SU-DHL-6 (cell line): ENCODE measurements around the gene POP4.

Source experiments
- CTCF ChIP-seq: fragments of 200-600 bp; sonication (generic); IDR thresholded peaks from one replicate; pipeline ENCODE4 v1.5.1; 2017; ENCODE audit warnings: antibody characterized with exemption, mild to moderate bottlenecking, low read length, moderate library complexity; ENCODE audit not compliant: insufficient read depth, poor library complexity, severe bottlenecking
- EZH2phosphoT487 ChIP-seq: fragments of 200-600 bp; sonication (generic), shearing (Covaris generic); conservative IDR thresholded peaks from 2 replicates; pipeline ENCODE4 v1.6.1; 2018; ENCODE audit warnings: mild to moderate bottlenecking, antibody characterized with exemption, low read length, moderate library complexity, mixed read lengths

DNA sequence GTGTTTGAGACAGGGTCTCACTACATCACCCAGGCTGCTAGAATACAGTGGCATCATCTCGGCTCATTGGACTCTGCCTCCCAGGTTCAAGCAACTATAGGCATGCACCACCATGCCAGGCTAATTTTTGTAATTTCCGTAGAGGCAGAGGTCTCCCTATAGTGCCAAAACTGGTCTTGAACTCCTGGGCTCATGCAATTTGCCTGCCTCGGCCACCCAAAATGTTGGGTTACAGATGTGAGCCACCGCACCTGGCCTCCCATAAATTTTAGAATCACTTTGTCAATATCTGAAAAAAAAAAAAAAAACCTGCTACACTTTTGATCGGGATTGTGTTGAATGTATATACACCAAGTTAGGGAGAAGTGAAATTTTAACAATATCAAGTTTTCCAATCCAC is 47.3 kb downstream of the POP4 start:
- no peak for TF ChIP-seq CTCF
- no peak for TF ChIP-seq EZH2phosphoT487
